ENCODE measurements around the gene EPC1.
A peak's percentile ranks its signal among the peaks of the same experiment; 100 is the strongest.
"Not testable (repeated sequence)": the region's sequence is repeated elsewhere in the genome, so short reads cannot be mapped to it uniquely, and the experiment has no call there.

EPC1 gene, protein sequence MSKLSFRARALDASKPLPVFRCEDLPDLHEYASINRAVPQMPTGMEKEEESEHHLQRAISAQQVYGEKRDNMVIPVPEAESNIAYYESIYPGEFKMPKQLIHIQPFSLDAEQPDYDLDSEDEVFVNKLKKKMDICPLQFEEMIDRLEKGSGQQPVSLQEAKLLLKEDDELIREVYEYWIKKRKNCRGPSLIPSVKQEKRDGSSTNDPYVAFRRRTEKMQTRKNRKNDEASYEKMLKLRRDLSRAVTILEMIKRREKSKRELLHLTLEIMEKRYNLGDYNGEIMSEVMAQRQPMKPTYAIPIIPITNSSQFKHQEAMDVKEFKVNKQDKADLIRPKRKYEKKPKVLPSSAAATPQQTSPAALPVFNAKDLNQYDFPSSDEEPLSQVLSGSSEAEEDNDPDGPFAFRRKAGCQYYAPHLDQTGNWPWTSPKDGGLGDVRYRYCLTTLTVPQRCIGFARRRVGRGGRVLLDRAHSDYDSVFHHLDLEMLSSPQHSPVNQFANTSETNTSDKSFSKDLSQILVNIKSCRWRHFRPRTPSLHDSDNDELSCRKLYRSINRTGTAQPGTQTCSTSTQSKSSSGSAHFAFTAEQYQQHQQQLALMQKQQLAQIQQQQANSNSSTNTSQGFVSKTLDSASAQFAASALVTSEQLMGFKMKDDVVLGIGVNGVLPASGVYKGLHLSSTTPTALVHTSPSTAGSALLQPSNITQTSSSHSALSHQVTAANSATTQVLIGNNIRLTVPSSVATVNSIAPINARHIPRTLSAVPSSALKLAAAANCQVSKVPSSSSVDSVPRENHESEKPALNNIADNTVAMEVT

DNA sequence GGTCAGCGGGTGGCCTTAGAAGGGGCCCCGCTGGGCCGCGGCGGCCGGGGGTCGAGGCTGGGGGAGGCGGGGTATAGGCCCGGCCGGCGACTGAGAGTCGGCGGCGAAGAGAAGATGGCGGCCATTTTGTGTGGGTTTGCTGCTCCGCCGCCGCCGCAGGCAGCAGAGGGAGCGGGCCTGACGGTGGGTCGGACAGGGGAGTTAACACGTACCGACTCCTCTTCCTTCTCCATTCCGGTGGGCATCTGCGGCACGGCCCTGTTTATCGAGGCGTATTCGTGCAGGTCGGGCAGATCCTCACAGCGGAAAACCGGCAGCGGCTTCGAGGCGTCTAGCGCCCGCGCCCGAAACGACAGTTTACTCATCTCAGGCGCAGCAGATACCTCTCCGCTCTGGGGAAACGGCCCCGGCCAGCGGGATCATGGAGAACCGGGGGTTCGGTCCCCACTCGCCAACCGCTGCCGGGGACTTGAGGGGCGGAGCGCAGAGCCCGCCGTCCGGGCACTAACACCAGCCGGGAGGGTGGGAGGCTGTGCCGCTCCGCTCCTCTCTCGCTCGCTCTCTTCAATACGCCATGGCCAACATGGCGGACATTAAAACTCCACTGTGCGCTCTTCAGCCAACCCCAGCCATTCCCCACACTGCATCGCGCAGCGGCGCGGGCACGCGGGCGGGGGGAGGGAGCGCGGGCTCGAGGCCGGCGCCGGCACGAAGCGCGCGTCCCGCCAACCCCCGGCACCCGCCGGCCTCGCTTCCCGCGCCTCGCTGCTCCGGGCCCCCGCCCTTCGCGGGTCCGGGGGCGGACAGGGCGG is at the start of gene EPC1:
EPC1 (minus strand) TSS at position 608 of the 812 bp plus-strand sequence; CDS start at position 365, 243 bp downstream.
- DNase-seq: peak; percentile 76

DNA sequence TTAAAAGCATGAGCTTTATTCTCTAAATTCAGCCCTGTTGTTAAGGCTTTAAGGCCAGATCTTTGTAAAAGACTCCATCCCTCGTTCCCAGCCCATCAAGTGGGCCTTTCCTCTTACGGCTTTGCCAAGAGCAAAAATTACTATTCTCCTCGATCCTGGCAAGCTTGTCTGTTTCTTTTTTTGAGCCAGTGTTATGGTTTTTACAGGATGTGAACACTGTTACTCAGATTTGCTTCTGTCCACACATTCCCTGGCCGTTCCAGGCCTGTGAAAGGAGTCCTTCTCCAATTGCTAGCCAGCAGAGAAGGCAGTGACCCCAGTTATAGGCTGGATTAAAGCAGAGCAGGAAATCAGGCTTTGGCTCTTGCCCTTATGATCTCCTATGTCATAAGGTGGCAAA is 47.0 kb upstream of the EPC1 start:
- DNase-seq: no peak

DNA sequence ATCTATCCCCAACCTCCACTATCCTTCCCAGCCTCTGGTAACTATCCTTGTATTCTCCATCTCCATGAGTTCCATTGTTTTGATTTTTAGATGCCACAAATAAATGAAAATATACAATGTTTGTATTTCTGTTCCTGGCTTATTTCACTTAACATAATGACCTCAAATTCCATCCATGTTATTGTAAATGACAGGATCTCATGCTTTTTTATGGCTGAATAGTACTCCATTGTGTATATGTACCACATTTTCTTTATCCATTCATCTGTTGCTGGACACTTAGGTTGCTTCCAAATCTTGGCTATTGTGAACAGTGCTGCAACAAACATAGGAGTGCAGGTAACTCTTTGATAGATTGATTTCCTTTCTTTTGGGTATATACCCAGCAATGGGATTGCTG is 45.3 kb upstream of the EPC1 start:
- DNase-seq: not testable (repeated sequence)

DNA sequence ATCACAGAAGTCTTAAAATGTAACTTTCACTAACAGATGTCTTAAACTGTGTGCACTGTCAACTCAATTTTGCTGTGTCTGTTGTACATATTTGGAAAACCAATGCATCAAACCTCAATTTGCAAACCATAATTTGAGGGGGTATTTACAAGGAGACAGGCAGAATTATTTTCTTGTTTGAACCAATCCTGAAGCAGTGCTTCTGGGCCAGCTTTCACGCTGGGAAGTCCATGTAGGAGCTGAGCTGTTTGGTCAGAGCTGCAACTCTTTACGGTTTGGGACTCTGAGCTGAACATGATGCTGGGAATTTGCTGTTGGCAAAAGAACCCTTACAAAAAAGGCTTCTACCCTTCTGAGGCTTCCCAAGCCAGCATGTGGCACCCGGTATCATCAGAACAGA is 43.2 kb upstream of the EPC1 start:
- no peak for DNase-seq

DNA sequence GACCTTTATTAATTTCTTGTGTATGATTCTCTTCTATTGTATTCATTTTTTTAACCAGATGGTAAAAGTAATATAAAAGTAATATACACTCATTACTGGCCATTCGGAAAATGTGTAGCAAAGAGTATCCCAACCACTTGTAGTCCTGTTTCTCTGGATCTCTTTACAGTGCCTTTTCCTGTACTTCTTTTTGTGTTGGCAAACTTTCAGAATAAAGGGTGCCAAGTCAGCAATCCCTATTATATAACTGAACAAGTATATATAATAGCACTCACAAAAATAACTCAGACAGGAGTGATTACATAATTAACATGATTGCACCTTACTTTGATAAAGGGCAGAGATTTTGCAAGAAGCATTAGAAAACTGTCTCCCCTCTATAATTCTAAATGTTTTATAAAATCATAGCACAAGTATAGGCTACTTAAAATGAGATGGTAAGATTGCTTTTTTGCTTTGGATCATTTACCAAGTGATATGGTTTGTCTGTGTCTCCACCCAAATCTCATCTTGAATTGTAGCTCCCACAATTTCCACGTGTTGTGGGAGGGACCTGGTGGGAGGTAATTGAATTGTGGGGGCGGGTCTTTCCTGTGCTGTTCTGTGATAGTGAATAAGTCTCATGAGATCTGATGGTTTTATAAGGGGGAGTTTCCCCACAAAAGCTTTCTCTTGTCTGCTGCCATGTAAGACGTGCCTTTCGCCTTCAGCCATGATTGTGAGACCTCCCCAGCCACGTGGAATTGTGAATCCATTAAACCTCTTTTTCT is 41.5 kb upstream of the EPC1 start:
- peak; percentile 29 for DNase-seq

DNA sequence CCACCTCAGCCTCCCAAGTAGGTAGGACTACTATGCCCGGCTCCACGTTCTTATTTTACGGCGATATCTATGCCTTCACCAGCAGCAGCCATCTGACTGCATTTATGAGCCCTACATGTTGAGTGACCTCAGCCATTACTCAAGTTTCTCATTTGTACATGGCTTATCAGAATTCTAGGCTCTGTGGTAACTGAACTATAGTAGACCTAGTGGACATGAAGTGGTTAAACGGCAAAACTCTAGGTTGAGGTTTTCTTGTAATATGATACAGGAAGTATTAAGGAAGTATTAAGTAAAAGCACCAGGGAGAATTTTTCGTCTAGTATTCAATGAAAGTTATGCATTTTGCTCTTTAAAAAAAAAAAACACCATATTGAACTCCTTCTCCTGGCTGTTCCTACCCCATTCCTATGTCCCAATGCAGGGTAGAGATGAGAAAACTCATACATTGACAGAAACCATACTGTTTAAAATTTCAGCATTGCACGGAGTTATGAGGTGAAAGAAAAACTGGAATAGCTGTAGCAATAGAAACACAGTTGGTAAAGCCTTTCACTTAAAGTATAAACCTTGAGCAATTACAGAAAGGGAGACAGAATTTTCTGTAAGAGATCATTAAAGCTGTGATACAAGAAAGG is 39.8 kb upstream of the EPC1 start:
- DNase-seq: no peak

DNA sequence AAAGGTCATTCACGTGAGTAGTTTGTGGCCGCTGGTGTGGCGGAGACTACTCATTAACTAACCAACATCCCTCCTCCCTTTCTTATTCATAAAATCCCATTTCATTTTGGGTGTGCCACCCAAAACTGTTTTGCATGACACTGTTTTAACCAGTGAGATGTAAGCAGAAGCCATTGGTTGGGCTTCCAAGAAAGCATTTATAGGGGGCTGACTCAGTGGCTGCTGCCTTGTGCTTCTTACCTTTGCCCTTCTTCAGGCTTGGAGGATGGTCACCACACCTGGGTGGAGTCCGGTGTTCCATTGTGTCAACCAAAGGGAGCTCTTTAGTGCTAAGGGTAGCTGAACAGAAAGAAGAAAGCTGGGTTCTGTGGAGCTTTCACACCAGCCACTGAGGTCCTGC is 37.2 kb upstream of the EPC1 start:
- no peak for DNase-seq

DNA sequence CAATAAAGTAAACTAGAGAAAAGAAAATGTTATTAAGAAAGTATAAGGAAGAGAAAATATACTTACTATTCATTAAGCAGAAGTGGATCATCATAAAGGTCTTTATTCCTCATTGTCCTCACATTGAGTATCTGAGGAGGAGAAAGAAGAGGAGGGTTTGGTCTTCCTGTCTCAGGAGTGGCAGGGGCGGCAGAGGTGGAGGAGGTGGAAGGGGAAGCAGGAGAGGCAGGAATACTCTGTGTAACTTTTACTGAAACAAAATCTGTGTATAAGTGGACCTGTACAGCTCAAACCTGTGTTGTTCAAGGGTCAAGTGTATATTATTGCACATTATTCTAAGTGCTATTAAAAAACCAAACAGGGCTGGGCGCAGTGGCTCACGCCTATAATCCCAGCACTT is 34.2 kb upstream of the EPC1 start:
- no peak for DNase-seq

DNA sequence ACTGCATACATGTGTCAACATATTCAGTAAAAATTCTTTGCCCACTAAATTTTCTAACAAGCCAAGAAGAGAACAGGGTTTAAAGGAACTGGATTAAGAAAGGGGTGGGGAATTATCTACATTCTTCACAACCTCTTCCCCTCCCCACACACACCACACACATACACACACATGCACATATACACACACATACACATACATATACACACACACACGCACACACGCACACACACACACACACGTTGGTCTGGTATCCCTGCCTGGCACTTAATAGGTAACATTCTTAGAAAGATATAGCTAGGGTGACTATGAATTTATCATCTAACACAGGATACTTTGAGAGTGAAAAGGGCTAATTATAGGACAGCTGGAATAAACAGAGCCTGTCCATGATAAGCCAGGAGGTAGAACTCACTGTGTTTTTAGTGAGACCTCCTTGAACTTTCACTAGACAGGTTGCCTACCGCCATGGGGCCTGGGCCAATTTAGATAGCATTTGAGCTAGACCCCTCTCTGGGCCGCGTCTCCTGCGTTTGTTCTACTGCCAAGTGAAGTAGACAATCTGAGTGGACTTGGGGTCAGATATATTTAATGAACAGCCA is 33.1 kb upstream of the EPC1 start:
- DNase-seq: no peak

DNA sequence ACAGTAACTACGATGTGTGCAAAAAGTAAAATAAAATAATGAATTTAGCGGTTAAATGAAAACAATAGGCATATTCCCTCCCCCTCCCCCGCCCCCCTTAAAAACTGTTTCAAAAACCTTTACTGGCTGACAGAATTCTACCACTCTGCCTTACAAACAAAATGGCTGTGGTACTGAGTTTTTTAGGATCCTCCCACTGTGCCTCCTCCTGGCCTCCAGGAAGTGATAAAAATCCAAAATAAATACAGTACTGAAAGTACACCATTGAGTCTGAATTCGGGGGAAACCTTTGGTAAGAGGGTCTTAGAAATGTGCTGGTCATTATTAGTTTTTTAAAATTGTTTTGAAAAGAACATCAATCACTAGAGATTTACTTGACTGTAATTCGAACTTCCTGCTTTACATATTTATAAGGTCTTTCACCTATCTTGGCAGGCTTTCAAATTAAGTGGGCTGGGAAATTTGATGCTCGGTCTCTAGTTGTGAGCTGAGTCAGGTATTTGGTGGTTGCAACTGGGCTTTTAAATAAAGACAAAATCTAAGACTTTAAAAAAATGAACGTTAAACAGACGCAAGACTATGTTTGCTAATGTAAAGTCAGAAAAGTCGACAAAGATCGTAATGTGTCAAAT is 32.5 kb upstream of the EPC1 start:
- peak; percentile 83 for DNase-seq

DNA sequence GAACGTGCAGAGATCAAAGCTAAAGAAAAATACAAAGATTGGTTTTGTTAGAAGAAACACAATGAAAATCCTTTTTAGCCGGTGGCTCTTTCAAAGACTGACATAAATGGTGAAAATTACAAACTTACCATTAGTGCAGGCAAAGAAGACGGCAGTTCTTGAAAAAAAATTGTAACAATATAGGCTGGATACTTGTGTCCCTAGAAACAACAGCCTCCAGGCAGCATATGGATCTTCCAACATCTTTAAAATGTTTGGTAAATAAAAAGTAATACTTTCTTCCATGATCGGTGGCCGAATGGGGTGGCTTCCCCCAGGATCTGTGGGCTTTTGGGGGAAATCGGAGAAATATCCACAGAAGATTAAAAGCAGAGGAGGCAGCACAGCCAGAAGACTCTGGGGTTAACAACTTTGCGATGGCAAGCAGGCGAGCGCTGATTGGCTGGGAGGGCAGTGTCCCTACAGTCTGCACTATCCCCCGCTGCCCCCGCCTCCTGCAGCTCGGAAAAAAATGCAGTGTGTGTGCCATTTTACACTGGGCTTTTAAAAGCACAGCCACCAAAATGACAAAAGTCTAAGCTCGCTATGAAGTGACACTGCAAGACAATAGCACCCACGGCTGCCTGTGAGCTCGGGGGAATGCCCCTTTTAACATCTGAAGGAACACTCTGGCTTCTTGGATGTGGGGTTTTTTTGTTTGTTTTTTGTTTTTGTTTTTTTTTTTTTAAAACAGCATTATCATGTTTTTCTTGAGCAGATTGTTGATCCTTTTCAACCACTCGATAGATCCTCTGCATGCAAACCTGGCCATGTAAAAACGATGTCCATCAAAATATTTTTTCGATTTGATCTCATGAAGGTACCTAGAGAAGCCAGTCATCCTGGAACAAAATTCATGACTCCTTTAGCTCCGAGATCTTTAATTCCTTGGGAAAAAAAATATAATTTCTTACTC is 31.7 kb upstream of the EPC1 start:
- DNase-seq: peak; percentile 79

DNA sequence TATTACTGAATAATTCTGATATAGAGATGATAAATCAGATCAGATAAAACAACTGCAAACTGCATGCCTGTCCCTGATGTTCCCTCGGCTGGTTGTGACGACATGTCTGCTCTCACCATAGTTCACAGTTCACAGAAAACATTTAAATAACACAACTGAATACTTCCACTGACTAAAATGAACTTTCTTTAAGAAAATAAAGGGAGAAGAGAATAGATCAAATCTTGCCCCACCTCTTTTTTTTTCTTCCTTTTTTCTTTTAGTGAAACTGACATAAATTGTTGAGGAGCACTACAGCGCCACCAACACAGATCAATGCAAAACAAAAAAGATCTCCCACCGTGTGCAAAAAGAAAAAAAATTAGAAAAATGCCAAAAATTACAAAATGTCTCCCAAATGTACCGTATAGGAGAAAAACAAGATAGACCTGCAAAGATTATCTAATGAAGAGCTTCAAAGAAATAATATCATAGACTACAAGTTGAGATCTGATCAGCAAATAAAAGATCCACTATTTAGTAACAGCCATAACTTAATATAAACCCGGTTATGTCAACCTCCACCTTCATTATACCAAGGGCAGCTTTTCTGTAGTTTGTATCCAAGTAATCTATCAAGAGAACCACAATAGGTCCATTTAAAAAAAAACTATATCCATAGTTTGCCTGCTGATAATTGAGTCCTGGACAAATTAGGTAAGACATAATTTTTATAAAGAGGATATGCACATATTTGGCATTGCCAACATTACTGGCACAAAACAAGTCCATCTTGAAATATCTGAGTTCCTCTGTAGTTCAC is 30.7 kb upstream of the EPC1 start:
- DNase-seq: peak; percentile 39

DNA sequence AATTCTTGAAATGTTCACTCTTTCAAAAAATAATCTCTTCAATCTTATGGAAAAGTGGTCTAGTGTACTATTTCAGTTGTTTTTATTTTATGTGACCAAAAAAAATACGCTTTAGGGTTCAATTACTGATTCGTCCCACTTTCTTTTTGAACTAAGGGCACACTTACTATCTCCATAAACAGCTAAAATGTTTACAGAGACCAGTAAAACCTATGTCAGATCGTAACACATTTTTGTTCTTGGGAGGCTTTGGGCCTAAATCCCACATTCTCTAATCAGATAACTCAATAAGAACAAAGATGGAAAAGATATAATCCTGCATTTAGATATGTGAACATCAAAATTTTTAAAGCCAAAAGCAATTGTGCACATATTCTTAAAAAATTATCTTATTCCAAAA is 29.8 kb upstream of the EPC1 start:
- DNase-seq: no peak

DNA sequence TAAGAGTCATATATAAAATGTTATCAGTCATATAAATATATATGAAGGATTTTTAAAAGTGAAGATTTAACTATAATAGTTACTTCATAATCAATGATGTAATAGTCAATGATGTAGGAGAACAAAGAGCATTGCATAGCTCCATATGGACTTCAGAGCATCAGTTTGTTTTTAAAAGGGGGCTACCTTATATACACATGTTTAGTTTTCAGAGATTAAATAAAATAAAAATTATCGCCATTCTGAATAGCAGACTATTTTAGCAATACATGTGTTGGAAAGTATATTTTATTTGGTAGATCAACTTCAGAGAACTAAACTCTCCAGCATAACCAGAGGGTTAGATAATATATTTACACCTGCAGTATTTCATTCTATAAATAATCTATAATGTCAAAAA is 29.1 kb upstream of the EPC1 start:
- DNase-seq: no peak

DNA sequence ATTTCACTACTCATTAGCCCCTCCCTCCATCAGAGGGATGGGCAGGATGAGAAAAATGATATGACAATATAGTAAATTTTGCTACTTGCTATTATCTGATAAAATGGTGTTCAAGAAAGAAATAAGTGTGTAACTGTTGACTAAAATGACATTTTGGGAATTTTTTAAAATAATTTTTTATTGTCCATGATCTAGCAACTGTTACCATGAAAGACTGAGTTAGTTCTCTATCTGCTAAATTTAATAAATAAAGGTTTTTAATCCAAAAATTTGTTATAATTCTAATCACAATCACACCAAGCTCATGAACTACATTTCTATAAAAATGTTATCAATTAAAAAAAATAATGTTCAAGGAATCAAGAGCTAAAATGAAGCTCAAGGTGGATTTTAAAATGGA is 28.7 kb upstream of the EPC1 start:
- DNase-seq: no peak

DNA sequence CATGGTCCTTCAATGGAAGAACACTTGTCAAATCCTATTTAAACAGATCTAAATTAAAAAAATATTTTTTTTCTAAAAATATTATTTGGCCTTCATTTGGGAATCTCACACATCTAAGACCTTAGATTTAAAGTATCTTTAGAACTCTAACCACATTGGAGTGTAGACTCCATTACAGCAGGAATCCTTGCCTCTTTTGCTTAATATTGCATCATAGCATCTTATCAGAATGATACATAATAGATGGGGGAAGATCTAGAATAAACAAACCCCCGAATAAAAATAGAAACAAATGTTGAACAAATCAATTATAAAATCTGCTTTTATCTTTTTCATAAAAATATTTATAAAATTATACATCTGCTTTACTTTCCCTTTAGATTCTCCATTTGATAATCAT is 27.6 kb upstream of the EPC1 start:
- no peak for DNase-seq

DNA sequence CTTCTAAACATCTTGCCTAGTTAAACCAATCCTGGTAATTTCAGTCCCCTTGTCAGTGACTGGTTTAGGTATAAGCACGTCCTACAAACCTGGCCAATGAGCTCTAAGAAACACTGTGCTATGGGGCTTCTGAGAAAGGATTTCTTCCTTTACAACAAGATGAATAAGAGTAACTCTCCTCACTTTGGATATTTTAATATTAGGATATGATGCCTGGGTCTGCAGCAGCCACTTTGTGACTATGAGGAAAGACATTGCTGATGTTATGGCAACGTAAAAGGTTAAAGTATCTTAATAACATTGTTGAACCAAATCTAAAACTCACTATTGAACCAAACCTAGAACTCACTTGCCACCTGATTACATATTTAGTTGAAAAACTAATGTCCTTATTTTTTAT is 26.5 kb upstream of the EPC1 start:
- DNase-seq: no peak

DNA sequence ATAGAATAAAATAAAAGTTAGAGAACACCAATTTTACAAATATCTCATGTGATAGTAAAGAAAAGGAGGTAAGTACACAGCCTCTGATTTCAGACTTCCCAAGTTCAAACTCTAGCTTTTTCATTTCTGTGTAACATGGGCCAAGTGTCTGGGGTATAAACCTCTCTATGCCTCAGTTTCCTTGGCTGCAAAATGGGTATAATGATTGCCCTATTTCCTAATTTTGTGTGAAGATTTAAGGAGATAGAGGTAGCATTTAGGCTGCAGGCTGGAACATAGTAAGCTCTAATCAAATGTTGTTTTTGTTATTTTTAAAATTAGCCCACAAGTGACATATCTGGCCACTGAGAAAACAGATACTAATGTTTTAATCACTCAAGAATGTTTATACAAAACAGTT is 26.1 kb upstream of the EPC1 start:
- DNase-seq: no peak
